HG03095 (cell line): ENCODE data around the gene PCP2.

Source experiments
- ATAC-seq: cut with Tn5 transposase; IDR thresholded peaks from one replicate; pipeline ENCODE4 v1.9.1; 2021; ENCODE audit warnings: moderate library complexity; ENCODE audit not compliant: unreplicated experiment

Gene PCP2

GRCh38 chr19:7602240-7602934, 31.1 kb downstream of the PCP2 start:
- ATAC-seq: no peak

DNA sequence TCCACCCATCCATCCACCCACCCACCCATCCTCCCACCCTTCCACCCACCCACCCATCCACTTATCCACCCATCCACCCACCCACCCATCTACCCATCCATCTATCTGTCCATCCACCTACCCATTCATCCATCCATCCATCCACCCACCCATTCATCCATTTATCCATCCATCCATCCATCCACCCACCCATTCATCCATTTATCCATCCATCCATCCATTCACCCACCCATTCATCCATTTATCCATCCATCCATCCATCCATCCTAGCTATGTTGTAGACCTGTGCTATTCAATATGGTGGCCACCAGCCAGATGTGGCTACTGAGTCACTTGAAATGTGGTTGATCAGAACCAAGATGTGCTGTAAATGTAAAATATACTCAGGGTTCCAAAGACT, 32.8 kb downstream of the PCP2 start:
- ATAC-seq: no peak

DNA sequence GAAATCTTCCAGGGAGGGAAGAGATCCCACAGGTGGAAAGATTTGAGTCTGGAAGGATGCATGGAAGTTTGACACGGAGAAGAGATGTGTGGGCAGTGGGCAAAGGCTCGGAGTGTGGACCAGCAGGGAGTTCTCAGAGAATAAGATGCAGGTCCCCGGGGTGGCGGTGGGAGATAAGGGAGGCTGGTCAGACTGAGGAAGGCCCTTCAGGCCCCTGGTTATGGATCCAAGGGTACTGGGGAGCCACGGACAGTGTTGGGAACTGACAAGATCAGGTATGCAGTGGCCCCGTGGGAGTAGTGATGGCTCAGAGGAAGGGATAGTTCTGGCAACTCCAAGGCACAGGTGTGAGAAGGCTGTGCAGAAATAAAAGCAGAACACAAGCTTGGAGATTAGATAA, 35.3 kb downstream of the PCP2 start:
- no peak for ATAC-seq

DNA sequence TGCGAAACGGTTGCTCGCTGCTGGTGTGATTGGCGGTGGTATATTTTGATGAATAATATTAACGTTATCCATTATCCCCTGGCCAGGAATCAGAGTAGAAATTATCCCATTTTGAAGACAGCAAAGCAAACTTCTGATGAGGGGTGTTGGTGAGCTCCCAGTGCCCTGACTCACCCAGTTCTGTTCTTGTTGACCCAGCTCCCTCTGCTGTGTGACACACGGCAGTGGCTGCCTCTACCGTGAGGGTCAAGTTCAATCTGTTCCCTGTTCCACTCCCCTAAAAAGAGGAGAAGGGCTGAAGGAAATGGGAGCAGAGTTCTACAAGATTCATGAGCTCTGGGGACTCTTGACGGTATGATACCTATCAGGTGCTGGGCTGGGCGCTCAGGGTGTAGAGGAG, 35.8 kb downstream of the PCP2 start:
- no peak for ATAC-seq

- ATAC-seq: no peak
These were observed 37.1 kb downstream of the PCP2 start for GRCh38 chr19:7596211-7596937.

GRCh38 chr19:7595466-7596133, 37.9 kb downstream of the PCP2 start, which contains the start of gene CAMSAP3:
CAMSAP3 (plus strand) TSS chr19:7595863; CDS start chr19:7596003, 140 bp downstream.
- no peak for ATAC-seq

DNA sequence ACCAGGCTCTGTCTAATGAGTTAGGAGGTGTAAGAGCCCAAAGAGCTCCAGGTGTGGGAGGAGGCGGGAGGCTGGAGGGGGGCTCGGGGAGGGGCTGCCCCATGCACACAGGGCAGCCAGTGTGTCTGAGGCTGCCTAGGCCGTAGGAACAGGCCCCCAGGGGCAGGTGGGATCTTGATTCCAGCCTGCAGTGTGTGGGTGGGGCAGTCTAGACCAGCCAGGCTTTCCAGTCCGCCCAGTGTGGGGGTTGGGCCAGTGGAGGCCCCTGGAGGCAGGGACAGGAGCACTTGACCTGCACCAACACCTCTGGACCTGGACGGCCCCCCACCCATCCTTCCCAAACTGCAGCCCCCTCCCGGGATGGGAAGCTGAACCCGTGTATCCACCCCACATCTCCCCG, 43.3 kb downstream of the PCP2 start:
- ATAC-seq: no peak

GRCh38 chr19:7589822-7590221, 43.7 kb downstream of the PCP2 start:
- no peak for ATAC-seq

DNA sequence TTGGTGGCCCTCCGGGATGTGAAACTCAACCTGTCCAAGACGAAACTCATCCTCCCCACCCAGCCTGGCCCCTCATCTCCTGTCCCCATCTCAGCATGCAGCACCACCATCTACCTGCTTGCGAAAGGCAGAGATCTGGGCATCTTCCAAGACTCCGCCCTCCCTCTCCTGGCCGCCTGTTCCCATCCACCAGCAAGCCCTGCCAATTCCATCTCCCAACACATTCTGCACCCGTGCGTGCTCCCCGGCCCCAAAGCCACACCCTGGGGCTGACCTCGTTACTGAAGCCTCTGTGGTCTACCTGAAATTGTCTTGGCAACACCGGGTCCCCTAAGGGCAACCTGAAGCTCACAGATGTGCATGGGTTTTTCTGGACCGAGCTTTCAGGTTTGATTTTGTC, 51.1 kb downstream of the PCP2 start:
- no peak for ATAC-seq
